Measurements from ENCODE around the gene CRACR2A. TPM values are rescaled to one million over a fixed set of nuclear protein-coding genes. Genes with fewer than 3 reads are reported as not detected.

Gene CRACR2A
- total RNA-seq, 6 experiments from 2014 or later = 0.43 to 1.5 (median 0.91) TPM

DNA sequence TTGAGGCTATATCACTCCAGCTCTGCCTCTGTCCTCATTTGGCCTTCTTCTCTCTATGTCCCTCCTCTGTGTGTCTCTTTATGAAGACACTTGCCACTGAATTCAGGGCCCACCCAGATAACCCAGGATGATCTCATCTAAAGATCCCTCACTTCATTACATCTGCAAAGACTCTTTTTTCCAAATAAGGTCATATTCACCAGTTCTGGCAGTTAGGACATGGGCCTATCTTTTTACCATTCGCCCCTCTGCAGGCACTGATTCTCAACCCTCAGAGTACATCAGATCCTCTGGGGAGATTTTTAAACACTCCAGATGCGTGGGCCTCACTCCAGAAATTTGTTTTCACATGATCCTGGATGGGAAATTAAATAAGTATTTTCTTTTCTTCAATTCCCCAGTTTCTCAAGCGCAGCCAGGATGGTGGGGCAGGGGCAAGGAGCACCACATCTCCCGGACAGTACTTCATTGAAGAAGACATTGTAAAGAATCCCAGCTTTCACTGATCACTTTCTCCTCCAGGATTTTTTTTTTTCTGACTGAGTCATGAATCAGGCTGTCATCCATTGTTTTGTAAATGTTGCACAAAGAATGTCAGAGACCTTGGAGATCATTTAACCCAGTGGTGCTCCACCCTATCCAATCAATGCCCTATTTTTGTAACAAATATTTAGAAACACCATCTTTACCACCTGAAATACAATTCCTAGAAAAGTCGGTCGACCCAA lies 27.4 kb downstream of the CRACR2A start:
- no peaks in the 10 kb centered on the region for H3K36me3 ChIP-seq
- no peaks in the 10 kb centered on the region for H3K27me3 ChIP-seq
- ATAC-seq (no peak), DNase-seq (no peak)
- TF ChIP-seq, protein P1, sequence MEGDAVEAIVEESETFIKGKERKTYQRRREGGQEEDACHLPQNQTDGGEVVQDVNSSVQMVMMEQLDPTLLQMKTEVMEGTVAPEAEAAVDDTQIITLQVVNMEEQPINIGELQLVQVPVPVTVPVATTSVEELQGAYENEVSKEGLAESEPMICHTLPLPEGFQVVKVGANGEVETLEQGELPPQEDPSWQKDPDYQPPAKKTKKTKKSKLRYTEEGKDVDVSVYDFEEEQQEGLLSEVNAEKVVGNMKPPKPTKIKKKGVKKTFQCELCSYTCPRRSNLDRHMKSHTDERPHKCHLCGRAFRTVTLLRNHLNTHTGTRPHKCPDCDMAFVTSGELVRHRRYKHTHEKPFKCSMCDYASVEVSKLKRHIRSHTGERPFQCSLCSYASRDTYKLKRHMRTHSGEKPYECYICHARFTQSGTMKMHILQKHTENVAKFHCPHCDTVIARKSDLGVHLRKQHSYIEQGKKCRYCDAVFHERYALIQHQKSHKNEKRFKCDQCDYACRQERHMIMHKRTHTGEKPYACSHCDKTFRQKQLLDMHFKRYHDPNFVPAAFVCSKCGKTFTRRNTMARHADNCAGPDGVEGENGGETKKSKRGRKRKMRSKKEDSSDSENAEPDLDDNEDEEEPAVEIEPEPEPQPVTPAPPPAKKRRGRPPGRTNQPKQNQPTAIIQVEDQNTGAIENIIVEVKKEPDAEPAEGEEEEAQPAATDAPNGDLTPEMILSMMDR (IDR thresholded peaks at IDR 0.05) = no peak
- no peak for TF ChIP-seq POLR2A (IDR thresholded peaks at IDR 0.05)
- H3K4me1 ChIP-seq = no peaks in the 10 kb centered on the region
- intact Hi-C loops (cut with DNase I) = no loop called here
- H3K4me3 ChIP-seq = no peak overlapping the region
- no peak overlapping the region for H3K27ac ChIP-seq
- no peaks in the 10 kb centered on the region for H3K9me3 ChIP-seq
- 86% methylated on average over 6 of the region's 6 CpGs for WGBS (ENCODE audit: insufficient coverage, low coverage, low lambda C conversion rate, missing lambda C conversion rate)

DNA sequence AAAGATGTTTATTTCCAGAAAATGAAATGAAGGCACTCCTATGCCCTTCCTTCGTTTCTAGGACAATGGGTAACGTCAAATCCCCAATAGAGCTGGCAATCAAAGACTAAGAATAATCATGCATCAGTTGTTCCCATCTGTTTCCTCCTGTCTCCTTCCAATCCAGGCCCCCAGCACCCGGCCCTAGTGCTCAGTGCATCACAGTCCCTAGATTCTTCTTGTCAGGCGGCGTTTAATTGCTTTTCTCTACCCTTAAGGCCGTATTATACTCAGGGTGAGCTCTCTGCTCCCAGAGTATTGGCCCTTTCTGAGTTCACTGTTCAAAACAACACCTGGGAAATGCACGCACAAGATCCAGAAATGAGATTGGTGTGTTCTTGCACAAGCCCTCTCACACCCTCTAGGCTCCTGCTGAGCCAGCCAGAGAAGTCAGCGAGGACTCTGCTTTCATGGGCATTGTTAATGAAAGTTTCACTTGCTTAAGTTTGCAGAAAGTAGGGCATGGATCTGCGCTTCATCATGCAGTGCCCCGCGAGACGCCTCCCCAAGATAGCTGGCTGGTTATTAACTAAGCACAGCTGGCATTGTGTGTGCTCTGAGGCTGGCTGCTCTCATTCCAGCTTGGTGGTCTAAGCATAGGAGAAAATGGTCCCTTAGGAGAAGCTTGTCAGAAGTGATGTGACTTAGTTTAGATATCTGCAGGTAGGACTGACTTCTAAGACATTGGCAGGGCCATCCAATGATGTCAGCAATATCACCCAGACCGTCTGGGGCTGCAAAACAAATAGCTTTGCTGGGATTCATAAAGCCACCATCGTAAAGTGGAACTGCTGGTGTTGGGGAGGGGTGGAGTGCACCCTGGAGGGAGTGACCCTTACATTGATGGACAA lies 28.7 kb downstream of the CRACR2A start:
- Histone ChIP-seq H3K4me3 (no peak overlapping the region), H3K4me1 (no peaks in the 10 kb centered on the region), H3K27ac (no peak overlapping the region), H3K9me3 (no peaks in the 10 kb centered on the region), H3K27me3 (no peaks in the 10 kb centered on the region), H3K36me3 (no peaks in the 10 kb centered on the region)
- WGBS (ENCODE audit: insufficient coverage, low coverage, low lambda C conversion rate, missing lambda C conversion rate) = 86% methylated on average over 10 of the region's 14 CpGs
- DNase-seq (no peak), ATAC-seq (no peak)
- TF ChIP-seq, protein P1 (IDR thresholded peaks at IDR 0.05) = no peak
- TF ChIP-seq POLR2A (IDR thresholded peaks at IDR 0.05) = no peak
- intact Hi-C loops (cut with DNase I) = no loop called here

DNA sequence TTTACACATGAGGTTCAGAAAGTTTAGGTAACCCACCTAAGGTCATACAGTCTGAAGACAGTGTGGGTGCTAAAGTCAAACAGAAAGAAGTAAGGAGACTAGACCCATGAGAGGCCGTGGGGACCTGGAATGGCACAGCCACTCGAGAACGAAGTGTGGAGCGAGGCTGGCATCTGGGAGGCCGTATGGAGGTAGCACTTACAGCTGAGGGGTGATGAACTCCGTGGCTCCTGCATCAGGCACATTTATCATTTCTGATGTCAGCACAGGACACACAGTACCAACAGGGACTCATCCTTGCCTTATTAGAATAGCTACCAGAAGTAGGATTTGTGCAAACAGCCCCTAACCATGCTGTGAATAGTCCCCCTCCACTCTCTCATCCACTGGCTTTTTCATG lies 30.5 kb downstream of the CRACR2A start:
- Histone ChIP-seq H3K9me3 (no peaks in the 10 kb centered on the region), H3K27ac (no peak overlapping the region), H3K4me1 (no peaks in the 10 kb centered on the region), H3K36me3 (no peaks in the 10 kb centered on the region), H3K27me3 (no peaks in the 10 kb centered on the region), H3K4me3 (no peak overlapping the region)
- WGBS (ENCODE audit: insufficient coverage, low coverage, low lambda C conversion rate, missing lambda C conversion rate) = 80% methylated on average over 6 of the region's 6 CpGs
- ATAC-seq = no peak
- no peak for DNase-seq
- intact Hi-C loops (cut with DNase I) = no loop called here
- TF ChIP-seq, protein P1 (IDR thresholded peaks at IDR 0.05) = no peak
- TF ChIP-seq POLR2A (IDR thresholded peaks at IDR 0.05) = no peak

DNA sequence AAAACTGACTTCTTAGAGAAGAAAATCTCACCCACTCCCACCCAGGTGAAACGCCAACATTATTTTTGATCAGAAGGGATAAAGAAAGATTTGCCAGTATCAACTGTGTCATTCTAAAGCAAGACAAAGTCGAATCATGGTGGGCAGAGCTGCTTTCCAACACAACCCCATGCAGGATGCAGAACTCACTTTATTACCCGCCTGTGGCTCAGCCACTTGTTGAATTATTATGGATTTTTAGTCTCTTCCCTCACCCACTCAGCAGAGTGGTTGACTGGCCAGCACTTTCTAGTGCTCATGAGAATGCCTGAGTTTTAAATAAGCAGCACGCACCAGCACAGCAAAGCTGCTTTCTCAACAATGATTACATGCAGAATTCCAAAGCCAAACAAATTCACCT lies 32.1 kb downstream of the CRACR2A start:
- intact Hi-C loops (cut with DNase I) = no loop called here
- Histone ChIP-seq H3K4me1 (no peaks in the 10 kb centered on the region), H3K9me3 (no peaks in the 10 kb centered on the region), H3K36me3 (no peaks in the 10 kb centered on the region), H3K4me3 (no peak overlapping the region), H3K27me3 (no peaks in the 10 kb centered on the region), H3K27ac (no peak overlapping the region)
- ATAC-seq (no peak), DNase-seq (no peak)
- 73% methylated on average over 4 of the region's 4 CpGs for WGBS (ENCODE audit: insufficient coverage, low coverage, low lambda C conversion rate, missing lambda C conversion rate)
- no peak for TF ChIP-seq POLR2A (IDR thresholded peaks at IDR 0.05)
- TF ChIP-seq, protein P1 (IDR thresholded peaks at IDR 0.05) = no peak

Measured in right lobe of liver (tissue), 6 donors.